ENCODE results near the gene SMAD4. TPM values are rescaled to one million over a fixed set of nuclear protein-coding genes. Genes with fewer than 3 reads are reported as not detected.

The SMAD4 gene
- total RNA-seq, 1 experiment from 2014 or later: 60.7 TPM

DNA sequence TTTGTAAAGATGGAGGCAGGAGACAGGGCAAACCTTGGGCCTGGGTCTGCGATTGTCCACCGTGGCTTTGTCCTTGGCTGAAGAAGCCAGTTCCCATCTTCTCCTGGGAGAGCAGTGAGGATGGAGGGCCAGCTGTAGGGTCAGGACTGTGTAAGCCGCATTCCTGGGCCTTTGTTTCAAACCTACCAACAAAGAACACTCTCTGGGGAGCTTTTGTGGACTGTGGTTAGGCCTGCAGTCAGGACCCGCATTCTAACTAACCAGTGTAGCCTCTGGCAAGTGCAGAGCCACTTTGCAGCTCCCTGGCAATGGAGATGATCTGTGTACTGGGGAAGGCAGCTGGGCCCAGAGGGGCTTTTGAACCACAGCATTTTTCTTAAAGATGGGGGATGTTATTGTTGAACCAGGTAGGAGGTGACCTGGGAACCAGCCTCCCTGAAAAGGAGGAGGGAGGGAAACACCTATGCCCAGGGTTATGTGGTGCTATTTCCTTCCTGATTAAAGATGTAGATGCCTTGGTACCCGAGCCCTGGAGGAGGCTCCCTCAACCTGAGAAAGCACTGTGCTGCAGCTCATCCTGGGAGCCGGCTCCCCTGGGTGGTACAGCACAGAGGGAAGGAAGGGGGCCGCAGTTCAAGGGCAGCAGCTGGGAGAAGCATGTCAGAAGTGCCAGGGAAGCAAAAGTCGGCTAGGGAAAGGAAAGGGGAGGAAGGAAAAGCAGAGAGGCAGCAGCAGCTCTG is 12.7 kb upstream of the SMAD4 start:
- DNase-seq: no peak
- H3K9me3 ChIP-seq (ENCODE audit: insufficient read depth, low read depth): no peaks in the 10 kb centered on the region
- H3F3A ChIP-seq (ENCODE audit: insufficient read depth, low read depth): no peaks in the 10 kb centered on the region
- H3K27me3 ChIP-seq (ENCODE audit: insufficient read depth, low read depth): no peaks in the 10 kb centered on the region
- no peaks in the 10 kb centered on the region for H3K9me2 ChIP-seq (ENCODE audit: insufficient read depth)
- no peak overlapping the region for H3K27ac ChIP-seq
- BruUV-seq (replicated peaks): no TSS peak
- intact Hi-C loops (cut with micrococcal nuclease; ENCODE audit: unreplicated experiment): no loop called here
- TF ChIP-seq EZH2 (IDR thresholded peaks at IDR 0.05; ENCODE audit: low read depth): no peak
- no peak for TF ChIP-seq CTCF (conservative IDR thresholded peaks at IDR 0.05)
- H3K4me1 ChIP-seq (replicated peaks; ENCODE audit: insufficient read depth): no peaks in the 10 kb centered on the region
- no peak overlapping the region for H3K4me3 ChIP-seq
- POLR2A ChIA-PET (ENCODE audit: unreplicated experiment): no interaction called here
- CTCF ChIA-PET: no interaction called here
- H4K20me1 ChIP-seq (ENCODE audit: insufficient read depth): no peaks in the 10 kb centered on the region
- H3K36me3 ChIP-seq (ENCODE audit: low read depth): no peaks in the 10 kb centered on the region
- no peaks in the 10 kb centered on the region for H3K79me2 ChIP-seq (ENCODE audit: low read depth)
- H3K4me2 ChIP-seq: no peak overlapping the region
- H2AFZ ChIP-seq: no peak overlapping the region

DNA sequence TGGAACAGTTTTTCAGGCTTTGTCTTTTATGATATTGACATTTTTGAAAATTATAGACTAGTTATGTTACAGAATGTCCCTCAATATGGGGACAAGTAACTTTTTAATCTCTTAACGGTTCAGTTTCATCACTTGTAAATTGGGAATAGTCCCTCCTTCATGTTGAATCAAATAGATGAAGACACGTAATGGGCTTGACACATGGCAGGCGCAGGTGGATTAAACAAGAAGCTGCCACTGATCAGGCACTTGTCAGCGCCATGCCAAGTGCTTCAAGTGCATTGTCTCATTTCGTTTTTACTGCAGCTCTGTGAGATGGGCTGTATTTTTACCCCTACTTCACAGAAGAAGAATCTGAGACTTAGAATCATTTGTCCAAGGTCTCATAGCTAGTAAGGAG is 9.5 kb upstream of the SMAD4 start:
- Histone ChIP-seq H3K4me2 (no peak overlapping the region), H3K4me1 (replicated peaks; ENCODE audit: insufficient read depth) (no peaks in the 10 kb centered on the region), H3K79me2 (ENCODE audit: low read depth) (no peaks in the 10 kb centered on the region), H2AFZ (no peak overlapping the region), H4K20me1 (ENCODE audit: insufficient read depth) (no peaks in the 10 kb centered on the region), H3K9me3 (ENCODE audit: insufficient read depth, low read depth) (no peaks in the 10 kb centered on the region), H3K36me3 (ENCODE audit: low read depth) (no peaks in the 10 kb centered on the region), H3K27me3 (ENCODE audit: insufficient read depth, low read depth) (no peaks in the 10 kb centered on the region), H3K4me3 (no peak overlapping the region), H3F3A (ENCODE audit: insufficient read depth, low read depth) (no peaks in the 10 kb centered on the region), H3K27ac (no peak overlapping the region), H3K9me2 (ENCODE audit: insufficient read depth) (no peaks in the 10 kb centered on the region)
- no peak for TF ChIP-seq CTCF (conservative IDR thresholded peaks at IDR 0.05)
- no peak for TF ChIP-seq EZH2 (IDR thresholded peaks at IDR 0.05; ENCODE audit: low read depth)
- intact Hi-C loops (cut with micrococcal nuclease; ENCODE audit: unreplicated experiment): no loop called here
- POLR2A ChIA-PET (ENCODE audit: unreplicated experiment): interaction anchor here (0.6 kb wide), 1 partner anchor 337 kb away, joined by 5 read pairs; no protein-coding TSS in a partner anchor
- CTCF ChIA-PET: no interaction called here
- BruUV-seq (replicated peaks): no TSS peak
- DNase-seq: no peak

DNA sequence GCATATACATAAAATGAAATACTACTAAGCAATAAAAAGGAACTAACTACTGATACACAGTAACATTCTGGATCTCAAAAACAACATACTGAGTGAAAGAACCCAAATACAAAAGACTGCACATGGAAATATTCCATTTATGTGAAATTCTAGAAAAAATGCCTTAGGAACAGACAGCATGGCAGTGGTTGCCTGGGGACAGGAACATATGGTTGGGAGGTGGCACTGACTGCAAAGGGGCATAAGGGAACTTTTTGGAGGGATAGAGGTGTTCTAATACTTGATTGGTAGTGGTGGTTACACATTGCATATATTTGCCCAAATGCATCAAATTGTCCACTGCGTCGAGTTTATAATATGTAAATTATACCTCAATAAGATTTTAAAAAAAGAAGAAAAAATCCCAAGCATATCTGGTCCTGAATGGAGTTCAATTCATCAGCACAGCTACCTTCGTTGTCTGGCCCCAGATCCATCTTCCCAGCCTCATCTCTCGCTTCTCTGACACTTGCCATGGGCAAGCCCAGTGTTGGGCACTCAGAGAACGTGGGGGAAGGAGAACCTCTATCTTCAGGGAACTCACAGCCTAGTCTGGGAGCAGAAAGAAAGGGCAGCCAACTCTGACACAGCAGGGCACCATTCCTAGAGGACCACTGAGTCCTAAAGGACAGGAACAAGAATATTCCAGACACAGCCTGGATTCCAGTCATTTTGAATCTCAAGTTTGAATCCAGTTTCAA is 8.6 kb upstream of the SMAD4 start:
- Histone ChIP-seq H3K9me3 (ENCODE audit: insufficient read depth, low read depth) (no peaks in the 10 kb centered on the region), H2AFZ (no peak overlapping the region), H3K27ac (no peak overlapping the region), H3K4me2 (no peak overlapping the region), H4K20me1 (ENCODE audit: insufficient read depth) (no peaks in the 10 kb centered on the region), H3K4me1 (replicated peaks; ENCODE audit: insufficient read depth) (no peaks in the 10 kb centered on the region), H3K9me2 (ENCODE audit: insufficient read depth) (no peaks in the 10 kb centered on the region), H3K27me3 (ENCODE audit: insufficient read depth, low read depth) (no peaks in the 10 kb centered on the region), H3K79me2 (ENCODE audit: low read depth) (no peaks in the 10 kb centered on the region), H3K36me3 (ENCODE audit: low read depth) (no peaks in the 10 kb centered on the region), H3K4me3 (no peak overlapping the region), H3F3A (ENCODE audit: insufficient read depth, low read depth) (no peaks in the 10 kb centered on the region)
- ChIA-PET CTCF (no interaction called here), POLR2A (ENCODE audit: unreplicated experiment) (interaction anchor here (0.6 kb wide), 1 partner anchor 338 kb away, joined by 5 read pairs; no protein-coding TSS in a partner anchor)
- no peak for DNase-seq
- no TSS peak for BruUV-seq (replicated peaks)
- TF ChIP-seq EZH2 (IDR thresholded peaks at IDR 0.05; ENCODE audit: low read depth) (no peak), CTCF (conservative IDR thresholded peaks at IDR 0.05) (no peak)
- intact Hi-C loops (cut with micrococcal nuclease; ENCODE audit: unreplicated experiment): no loop called here
